A549 (cell line): ENCODE data around the gene SPINK2. TPM values are rescaled to one million over a fixed set of nuclear protein-coding genes. Genes with fewer than 3 reads are reported as not detected.

ENCODE experiments used
- ATAC-seq, 2 experiments: fragments of 200-7000 bp in 1 of 2; fragments of >200 bp in 1 of 2; cut with Nextera tagmentation in 1 of 2; cut with Tn5 transposase in 1 of 2; 3 replicates each; pipeline versions ENCODE4 v1.8.0 to v1.9.1; 2018 to 2020; ENCODE audit warnings: mild to moderate bottlenecking in 1 of 2, moderate library complexity in 1 of 2
- CTCF ChIA-PET: fragments of 300-600 bp; sonication (Branson Sonifier 250); formaldehyde crosslinking; extraction: SDS; loops from one replicate; lab custom pipeline; 2021; ENCODE audit warnings: antibody characterized with exemption, inconsistent platforms; lab: Yijun Ruan, JAX
- POLR2A ChIA-PET: fragments of 350-600 bp; formaldehyde crosslinking; extraction: SDS; loops from one replicate; lab custom pipeline; 2021; ENCODE audit warnings: antibody characterized with exemption, inconsistent platforms; lab: Yijun Ruan, JAX
- DNase-seq, 2 experiments: peaks; one replicate each; pipeline versions ENCODE4 v3.0.0 to v3.0.0-alpha.2; 2011 to 2016; ENCODE audit warnings: low read depth in 1 of 2, low spot score in 1 of 2
- FAIRE-seq: peaks from 2 replicates; lab custom pipeline; 2011; peaks lifted over from hg19 to GRCh38; lab: Jason Lieb, UNC
- H3K27ac ChIP-seq, 2 experiments: fragments of >200 bp; sonication (Bioruptor Twin); formaldehyde crosslinking; 3 replicates each; pipeline ENCODE4 v1.5.1; 2016 to 2017
- H3K4me1 ChIP-seq: fragments of >200 bp; sonication (Bioruptor Twin); formaldehyde crosslinking; 3 replicates; pipeline ENCODE4 v1.6.1; 2016
- H3K4me2 ChIP-seq: fragments of >200 bp; sonication (Bioruptor Twin); formaldehyde crosslinking; 3 replicates; pipeline ENCODE4 v1.6.1; 2016
- H3K4me3 ChIP-seq: fragments of >200 bp; sonication (Bioruptor Twin); formaldehyde crosslinking; 3 replicates; pipeline ENCODE4 v1.5.1; 2016
- H3K9me3 ChIP-seq: fragments of >200 bp; sonication (Bioruptor Twin); formaldehyde crosslinking; 3 replicates; pipeline ENCODE4 v1.6.1; 2016
- CBX2 ChIP-seq: fragments of 200-600 bp; sonication (generic); IDR thresholded peaks from 2 replicates; pipeline ENCODE4 v1.6.1; 2016; ENCODE audit warnings: low read depth, mild to moderate bottlenecking, borderline replicate concordance
- CBX8 ChIP-seq: fragments of 200-600 bp; sonication (generic); IDR thresholded peaks from 2 replicates; pipeline ENCODE4 v1.6.1; 2016
- CEBPB ChIP-seq, 2 experiments: fragments of >200 bp in 1 of 2; sonication (Bioruptor Twin) in 1 of 2; formaldehyde crosslinking in 1 of 2; IDR thresholded peaks; 2 replicates each; pipeline ENCODE4 v1.6.1; 2012 to 2016
- CHD2 ChIP-seq: fragments of 150-350 bp; IDR thresholded peaks from 2 replicates; pipeline ENCODE4 v1.6.1; 2014; ENCODE audit warnings: low read length; ENCODE audit not compliant: partially characterized antibody
- CTCF ChIP-seq: fragments of >200 bp; sonication (Bioruptor Twin); formaldehyde crosslinking; IDR thresholded peaks from 3 replicates; pipeline ENCODE4 v1.5.1; 2016
- EP300 ChIP-seq, 2 experiments: fragments of >200 bp; sonication (Bioruptor Twin); formaldehyde crosslinking; IDR thresholded peaks; 2 replicates in 1 of 2; 3 replicates in 1 of 2; pipeline ENCODE4 v1.6.1; 2016 to 2017
- FOSL2 ChIP-seq, 2 experiments: fragments of 450-650 bp in 1 of 2; fragments of >200 bp in 1 of 2; sonication (Bioruptor Twin) in 1 of 2; formaldehyde crosslinking; IDR thresholded peaks; 2 replicates each; pipeline versions ENCODE4 v1.5.0 to v1.6.1; 2016 to 2020; ENCODE audit warnings: mild to moderate bottlenecking in 1 of 2, moderate library complexity in 1 of 2
- FOXS1 ChIP-seq: fragments of 250-450 bp; sonication (Bioruptor Pico); IDR thresholded peaks from 2 replicates; pipeline ENCODE4 v1.5.0; 2020; ENCODE audit warnings: mild to moderate bottlenecking, moderate library complexity
- HEYL ChIP-seq: fragments of 250-450 bp; sonication (Bioruptor Pico); IDR thresholded peaks from 2 replicates; pipeline ENCODE4 v1.8.0; 2021; ENCODE audit warnings: mild to moderate bottlenecking, moderate library complexity
- HMGXB4 ChIP-seq: fragments of 250-450 bp; sonication (Bioruptor Pico); IDR thresholded peaks from 2 replicates; pipeline ENCODE4 v1.5.0; 2021; ENCODE audit warnings: mild to moderate bottlenecking, moderate library complexity, borderline replicate concordance
- HOXA7 ChIP-seq: fragments of 250-450 bp; sonication (Bioruptor Pico); IDR thresholded peaks from 2 replicates; pipeline ENCODE4 v1.5.0; 2020; ENCODE audit warnings: mild to moderate bottlenecking, moderate library complexity
- MYC ChIP-seq: IDR thresholded peaks from 2 replicates; pipeline ENCODE4 v1.6.1; 2012; ENCODE audit warnings: mild to moderate bottlenecking, inconsistent platforms, low read length, improper control_type of control experiment, borderline replicate concordance
- NFE2L2 ChIP-seq: fragments of 150-350 bp; conservative IDR thresholded peaks from 2 replicates; pipeline ENCODE4 v1.6.1; 2014; ENCODE audit warnings: low read length
- NPAS2 ChIP-seq: fragments of 250-450 bp; sonication (Bioruptor Pico); IDR thresholded peaks from 2 replicates; pipeline ENCODE4 v1.8.0; 2022; ENCODE audit warnings: mild to moderate bottlenecking, moderate library complexity, borderline replicate concordance
- NR3C1 ChIP-seq: fragments of >200 bp; sonication (Bioruptor Twin); formaldehyde crosslinking; IDR thresholded peaks from 3 replicates; pipeline ENCODE4 v1.6.1; 2017
- PBX3 ChIP-seq: IDR thresholded peaks from 2 replicates; pipeline ENCODE4 v1.6.1; 2012
- POLR2A ChIP-seq: IDR thresholded peaks from 2 replicates; pipeline ENCODE4 v1.6.1; 2012; ENCODE audit warnings: mild to moderate bottlenecking, low read length
- POLR2AphosphoS2 ChIP-seq: conservative IDR thresholded peaks from 2 replicates; pipeline ENCODE4 v1.6.1; 2012; ENCODE audit warnings: low read length, improper control_type of control experiment, inconsistent platforms
- RAD21 ChIP-seq, 2 experiments: fragments of >200 bp in 1 of 2; sonication (Bioruptor Twin) in 1 of 2; formaldehyde crosslinking in 1 of 2; IDR thresholded peaks in 1 of 2; conservative IDR thresholded peaks in 1 of 2; 2 replicates in 1 of 2; 3 replicates in 1 of 2; pipeline ENCODE4 v1.6.1; 2012 to 2018; ENCODE audit warnings: inconsistent platforms in 1 of 2
- RCOR1 ChIP-seq: fragments of 150-350 bp; IDR thresholded peaks from 2 replicates; pipeline ENCODE4 v1.6.1; 2014; ENCODE audit warnings: antibody characterized with exemption, low read length, low read depth
- RNF2 ChIP-seq: fragments of 200-600 bp; sonication (generic); IDR thresholded peaks from 2 replicates; pipeline ENCODE4 v1.6.1; 2016; ENCODE audit warnings: low read depth, mild to moderate bottlenecking, antibody characterized with exemption, moderate library complexity, borderline replicate concordance
- SREBF2 ChIP-seq: fragments of 450-650 bp; IDR thresholded peaks from 2 replicates; pipeline ENCODE4 v1.6.1; 2014; ENCODE audit warnings: mild to moderate bottlenecking, moderate library complexity
- TP53 ChIP-seq: fragments of 250-450 bp; sonication (Bioruptor Pico); IDR thresholded peaks from 2 replicates; pipeline ENCODE4 v1.5.0; 2021; ENCODE audit warnings: mild to moderate bottlenecking, moderate library complexity
- ZC3H11A ChIP-seq: fragments of 450-650 bp; IDR thresholded peaks from 2 replicates; pipeline ENCODE4 v1.6.1; 2014; ENCODE audit warnings: antibody characterized with exemption, mild to moderate bottlenecking
- ZFP36 ChIP-seq: fragments of 450-650 bp; IDR thresholded peaks from 2 replicates; pipeline ENCODE4 v1.6.1; 2014; ENCODE audit warnings: borderline replicate concordance; ENCODE audit not compliant: partially characterized antibody
- ZSCAN20 ChIP-seq: fragments of 250-450 bp; sonication (Bioruptor Pico); IDR thresholded peaks from 2 replicates; pipeline ENCODE4 v1.8.0; 2022; ENCODE audit warnings: mild to moderate bottlenecking, moderate library complexity
- WGBS: methylation state at CpG from one replicate; pipeline ENCODE4 v1.1.6; 2017; ENCODE audit errors: missing lambda C conversion rate; 5-methylcytosine and 5-hydroxymethylcytosine counted together
- polyA plus RNA-seq, 4 experiments: library from polyadenylated mRNA; depleted of rRNA in 3 of 4; stranded (reverse); fragments of >200 nt; fragmentation: RNase III in 1 of 4; extraction: RNeasy Plus Mini Kit Qiagen cat#74134 plus additional on column Dnase treatment in 1 of 4; gene quantifications; 2 replicates in 3 of 4; 3 replicates in 1 of 4; pipeline ENCODE4 v1.2.3, GENCODE V29; 2011 to 2017
- TF ChIP-seq, protein P1 (sequence below): IDR thresholded peaks from 2 replicates; pipeline ENCODE4 v1.6.1; 2012
- TF ChIP-seq, protein P2 (sequence below): IDR thresholded peaks from 2 replicates; pipeline ENCODE4 v1.6.1; 2012; ENCODE audit warnings: low read depth, borderline replicate concordance

Gene SPINK2
- polyA plus RNA-seq, 2 of the 4 experiments (the other 2 are of a cell fraction) = not detected

GRCh38 chr4:56843421-56843899 is 22.0 kb upstream of the SPINK2 start:
- CTCF ChIA-PET = no interaction called here
- no peak for ATAC-seq

GRCh38 chr4:56840559-56840958 is 19.1 kb upstream of the SPINK2 start:
- ATAC-seq (no peak), DNase-seq (no peak), FAIRE-seq (no peak)
- WGBS = 92% methylated on average over 2 of the region's 2 CpGs
- POLR2A ChIA-PET = no interaction called here
- no peak overlapping the region for H3K4me2 ChIP-seq
- no peak overlapping the region for H3K4me3 ChIP-seq
- H3K27ac ChIP-seq = no peak overlapping the region
- H3K9me3 ChIP-seq = no peaks in the 10 kb centered on the region
- H3K4me1 ChIP-seq = no peaks in the 10 kb centered on the region
- TF ChIP-seq RCOR1 = no peak
- TF ChIP-seq NPAS2 (CRISPR knock-in tag) = no peak
- TF ChIP-seq ZSCAN20 = no peak
- TF ChIP-seq MYC = no peak
- no peak for TF ChIP-seq EP300 (IDR thresholded peaks at IDR 0.05)
- no peak for TF ChIP-seq NFE2L2
- TF ChIP-seq CBX2 = no peak
- no peak for TF ChIP-seq TP53 (CRISPR knock-in tag)
- no peak for TF ChIP-seq NR3C1
- TF ChIP-seq RNF2 = no peak
- TF ChIP-seq HOXA7 (CRISPR knock-in tag) = no peak
- TF ChIP-seq POLR2A = no peak
- TF ChIP-seq PBX3 = no peak
- CTCF ChIA-PET = interaction anchor here (0.6 kb wide), 1 partner anchor 195 kb away, joined by 4 read pairs; no protein-coding TSS in a partner anchor

More at GRCh38 chr4:56843421-56843899, 22.0 kb upstream of the SPINK2 start:
- no peak overlapping the region for H3K4me3 ChIP-seq
- H3K4me1 ChIP-seq = no peaks in the 10 kb centered on the region
- TF ChIP-seq HMGXB4 (CRISPR knock-in tag) = no peak
- TF ChIP-seq PBX3 = no peak
- TF ChIP-seq HOXA7 (CRISPR knock-in tag) = no peak
- TF ChIP-seq FOSL2 (IDR thresholded peaks at IDR 0.05) = no peak
- TF ChIP-seq FOSL2 (CRISPR knock-in tag; IDR thresholded peaks at IDR 0.05) = no peak
- TF ChIP-seq CTCF = no peak
- TF ChIP-seq ZC3H11A = no peak
- TF ChIP-seq RAD21 (conservative IDR thresholded peaks at IDR 0.05 in 1 of 2, IDR thresholded peaks at IDR 0.05 in 1 of 2) = no peak
- no peak for TF ChIP-seq CHD2
- TF ChIP-seq ZFP36 = no peak
- TF ChIP-seq SREBF2 = no peak
- TF ChIP-seq, protein P1, sequence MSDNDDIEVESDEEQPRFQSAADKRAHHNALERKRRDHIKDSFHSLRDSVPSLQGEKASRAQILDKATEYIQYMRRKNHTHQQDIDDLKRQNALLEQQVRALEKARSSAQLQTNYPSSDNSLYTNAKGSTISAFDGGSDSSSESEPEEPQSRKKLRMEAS = no peak
- TF ChIP-seq, protein P2, sequence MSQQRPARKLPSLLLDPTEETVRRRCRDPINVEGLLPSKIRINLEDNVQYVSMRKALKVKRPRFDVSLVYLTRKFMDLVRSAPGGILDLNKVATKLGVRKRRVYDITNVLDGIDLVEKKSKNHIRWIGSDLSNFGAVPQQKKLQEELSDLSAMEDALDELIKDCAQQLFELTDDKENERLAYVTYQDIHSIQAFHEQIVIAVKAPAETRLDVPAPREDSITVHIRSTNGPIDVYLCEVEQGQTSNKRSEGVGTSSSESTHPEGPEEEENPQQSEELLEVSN = no peak
- TF ChIP-seq POLR2AphosphoS2 = no peak
- no peak for TF ChIP-seq CBX8
- TF ChIP-seq CEBPB (IDR thresholded peaks at IDR 0.05) = no peak
- no peak for TF ChIP-seq HEYL (CRISPR knock-in tag)
- no peak for TF ChIP-seq FOXS1 (CRISPR knock-in tag)
- POLR2A ChIA-PET = no interaction called here
- H3K4me2 ChIP-seq = no peak overlapping the region
- H3K9me3 ChIP-seq = no peaks in the 10 kb centered on the region
- no peak for DNase-seq
- no peak for FAIRE-seq
- no peak overlapping the region for H3K27ac ChIP-seq
- 81% methylated on average over 13 of the region's 13 CpGs for WGBS
